ENCODE data around the gene CTAG2.
"Not testable (repeated sequence)": the region's sequence is repeated elsewhere in the genome, so short reads cannot be mapped to it uniquely, and the experiment has no call there.

CTAG2 gene

DNA sequence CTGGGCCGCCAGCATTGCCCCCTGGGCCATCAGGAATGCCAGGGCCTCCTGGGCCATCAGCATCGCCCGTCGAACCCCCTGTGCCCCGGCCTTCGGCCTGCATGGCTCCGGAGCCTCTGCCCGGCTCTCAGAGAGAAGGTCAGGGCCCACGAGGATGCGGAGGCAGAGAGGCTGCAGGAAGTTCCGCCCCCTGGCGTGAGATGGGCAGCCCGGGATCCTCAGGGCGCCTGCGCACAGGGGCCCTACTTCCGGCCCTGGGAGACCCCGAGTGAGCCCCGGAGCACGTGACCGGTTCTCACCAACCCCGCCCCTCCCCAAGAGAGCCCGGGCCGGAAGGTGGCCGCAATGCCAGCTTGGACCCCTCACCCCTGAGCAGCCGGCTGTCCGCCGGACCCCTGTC, at the start of gene CTAG2:
Gene CTAG2, minus strand, starts transcription at position 167 of the 400 bp plus-strand sequence. Its CDS starts 64 bp downstream, at position 103.
- DNase-seq = not testable (repeated sequence)

DNA sequence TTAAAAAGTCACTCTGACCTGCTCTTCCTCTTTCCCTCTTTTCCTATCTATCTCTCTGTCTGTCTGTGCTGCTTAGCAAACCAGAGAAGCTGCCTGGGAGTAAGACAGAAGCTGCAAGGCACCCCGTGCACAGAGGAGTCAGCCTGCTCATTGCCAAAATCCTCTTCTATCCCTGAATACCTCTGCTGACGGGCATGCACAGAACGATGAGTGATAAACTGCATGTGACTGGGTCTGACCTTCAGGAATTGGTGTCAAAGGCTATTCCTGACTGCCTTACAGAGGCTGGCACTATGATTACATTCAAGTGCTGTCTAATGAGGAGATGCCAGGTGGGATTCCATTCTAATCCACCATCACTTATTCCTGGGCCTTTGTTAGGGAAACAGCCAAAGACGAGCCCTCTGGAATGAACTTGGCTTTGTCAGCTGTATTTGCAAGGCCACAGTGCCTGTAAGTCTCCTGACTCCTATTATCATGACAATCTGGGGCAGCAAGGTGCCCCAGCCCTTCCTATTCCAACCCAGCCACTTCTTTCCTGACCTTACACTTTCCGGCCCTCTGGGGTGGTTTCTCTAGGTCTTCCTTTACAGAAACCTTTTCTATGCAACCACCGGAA, 45.4 kb upstream of the CTAG2 start:
- DNase-seq = no peak

DNA sequence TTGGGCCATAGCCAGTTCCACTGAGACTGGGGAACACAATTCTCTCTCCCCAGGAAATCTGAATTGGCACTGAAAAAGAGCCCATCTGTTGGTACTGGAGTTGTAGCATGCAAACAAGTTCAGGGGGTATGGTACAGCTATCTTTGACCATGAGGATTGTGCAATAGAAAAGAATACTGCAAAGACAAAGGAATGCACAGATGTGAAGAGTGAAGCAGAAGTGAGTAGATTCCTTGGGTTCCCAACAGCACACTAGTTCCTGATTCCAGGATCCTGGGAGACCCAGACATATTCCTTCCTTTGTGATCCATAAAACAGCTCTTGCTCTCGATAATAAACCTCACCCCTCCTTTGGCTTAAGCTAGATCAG, 43.3 kb upstream of the CTAG2 start:
- DNase-seq = no peak

DNA sequence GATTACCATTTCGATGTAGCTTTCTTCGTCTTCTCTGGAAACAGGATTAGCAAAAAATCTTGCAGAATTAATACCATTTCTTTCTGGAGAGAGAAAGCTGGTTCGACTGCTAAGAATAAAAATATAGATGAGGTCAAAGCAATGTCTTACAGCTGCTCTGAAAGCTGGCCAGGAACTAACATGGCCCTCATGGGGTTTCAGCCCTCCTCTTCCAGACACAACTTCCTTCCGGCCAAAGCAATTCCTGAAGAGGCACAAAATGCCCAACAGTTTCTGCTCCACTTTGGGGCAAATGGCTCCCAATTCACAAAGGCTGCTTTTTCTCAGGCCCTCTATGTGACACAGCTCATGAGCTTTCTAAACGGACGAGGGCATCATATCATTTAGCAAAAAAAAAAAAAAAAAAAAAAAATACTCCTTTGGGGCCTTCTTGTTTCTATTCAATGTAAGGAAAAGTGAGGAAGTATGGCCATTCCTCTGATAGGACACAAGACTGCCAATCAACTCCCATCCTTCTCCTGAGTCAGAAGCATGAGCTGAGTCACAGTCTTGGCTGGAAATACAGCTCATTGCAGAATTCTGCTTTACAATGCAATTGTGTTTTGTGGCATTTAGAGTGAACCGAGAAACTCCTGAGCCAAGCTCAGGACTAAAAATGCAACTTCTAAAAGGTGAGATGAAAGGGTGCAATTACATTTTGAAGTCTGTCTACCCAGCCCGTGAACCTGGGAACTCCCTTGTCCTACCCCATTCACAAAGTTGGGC, 42.7 kb upstream of the CTAG2 start:
- no peak for DNase-seq

DNA sequence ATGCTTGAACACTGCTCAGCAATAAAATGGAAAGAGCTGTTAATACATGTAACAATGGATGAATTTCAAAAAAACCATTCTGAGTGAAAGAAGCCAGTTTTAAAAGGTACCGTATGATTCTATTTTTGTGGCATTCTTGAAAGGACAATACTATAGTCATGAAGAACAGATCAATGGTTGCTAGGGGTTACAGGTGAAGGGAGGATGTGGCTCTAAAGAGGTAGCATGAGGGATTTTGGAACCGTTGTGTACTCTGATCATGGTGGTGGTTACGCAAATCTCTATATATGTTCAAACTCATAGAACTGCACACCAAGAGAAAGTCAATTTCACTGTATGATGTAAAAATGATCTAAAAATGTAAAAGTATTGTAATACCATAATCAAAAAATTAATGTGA, 40.0 kb upstream of the CTAG2 start:
- DNase-seq = no peak

DNA sequence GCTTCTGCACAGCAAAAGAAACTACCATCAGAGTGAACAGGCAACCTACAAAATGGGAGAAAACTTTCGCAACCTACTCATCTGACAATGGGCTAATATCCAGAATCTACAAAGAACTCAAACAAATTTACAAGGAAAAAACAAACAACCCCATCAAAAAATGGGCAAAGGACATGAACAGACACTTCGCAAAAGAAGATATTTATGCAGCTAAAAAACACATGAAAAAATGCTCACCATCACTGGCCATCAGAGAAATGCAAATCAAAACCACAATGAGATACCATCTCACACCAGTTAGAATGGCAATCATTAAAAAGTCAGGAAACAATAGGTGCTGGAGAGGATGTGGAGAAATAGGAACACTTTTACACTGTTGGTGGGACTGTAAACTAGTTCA, 37.1 kb upstream of the CTAG2 start:
- not testable (repeated sequence) for DNase-seq

DNA sequence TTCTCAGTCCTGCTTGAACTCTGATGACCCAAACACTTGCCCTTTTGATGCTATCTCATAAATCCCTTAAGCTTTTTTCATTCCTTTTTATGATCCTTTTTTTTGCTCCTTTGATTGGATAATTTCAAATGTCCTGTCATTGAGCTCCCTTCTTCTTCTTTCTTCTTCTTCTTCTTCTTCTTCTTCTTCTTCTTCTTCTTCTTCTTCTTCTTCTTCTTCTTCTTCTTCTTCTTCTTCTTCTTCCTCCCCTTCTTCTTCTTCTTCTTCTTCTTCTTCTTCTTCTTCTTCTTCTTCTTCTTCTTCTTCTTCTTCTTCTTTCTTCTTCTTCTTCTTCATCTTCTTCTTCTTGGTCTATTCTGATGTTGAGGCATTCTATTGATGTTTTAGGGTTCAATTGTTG, 18.7 kb upstream of the CTAG2 start:
- not testable (repeated sequence) for DNase-seq

DNA sequence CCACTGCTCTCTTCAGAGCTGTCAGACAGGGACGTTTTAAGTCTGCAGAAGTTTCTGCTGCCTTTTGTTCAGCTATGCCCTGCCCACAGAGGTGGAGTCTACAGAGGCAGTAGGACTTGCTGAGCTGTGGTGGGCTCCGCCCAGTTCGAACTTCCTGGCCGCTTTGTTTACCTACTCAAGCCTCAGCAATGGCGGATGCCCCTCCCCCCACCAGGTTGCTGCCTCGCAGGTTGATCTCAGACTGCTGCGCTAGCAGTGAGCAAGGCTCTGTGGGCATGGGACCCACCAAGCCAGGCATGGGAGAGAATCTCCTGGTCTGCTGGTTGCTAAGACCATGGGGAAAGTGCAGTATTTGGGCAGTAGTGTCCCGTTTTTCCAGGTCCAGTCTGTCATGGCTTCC, 17.5 kb upstream of the CTAG2 start:
- DNase-seq = not testable (repeated sequence)

DNA sequence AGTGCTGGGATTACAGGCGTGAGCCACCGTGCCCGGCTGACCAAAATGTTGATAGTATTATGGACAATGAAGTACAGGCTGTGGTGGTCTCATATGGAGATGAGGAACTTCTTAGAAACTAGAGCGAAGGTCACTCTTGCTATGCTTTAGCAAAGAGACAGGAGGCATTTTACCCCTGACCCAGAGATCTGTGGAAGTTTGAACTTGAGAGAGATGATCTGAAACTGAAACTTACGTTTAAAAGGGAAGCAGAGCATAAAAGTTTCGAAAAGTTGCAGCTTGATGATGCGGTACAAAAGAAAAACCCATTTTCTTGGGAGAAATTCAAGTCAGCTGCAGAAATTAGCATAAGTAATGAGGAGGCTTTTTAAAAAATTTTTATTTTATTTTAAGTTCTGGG, 8.5 kb upstream of the CTAG2 start:
- DNase-seq = no peak

DNA sequence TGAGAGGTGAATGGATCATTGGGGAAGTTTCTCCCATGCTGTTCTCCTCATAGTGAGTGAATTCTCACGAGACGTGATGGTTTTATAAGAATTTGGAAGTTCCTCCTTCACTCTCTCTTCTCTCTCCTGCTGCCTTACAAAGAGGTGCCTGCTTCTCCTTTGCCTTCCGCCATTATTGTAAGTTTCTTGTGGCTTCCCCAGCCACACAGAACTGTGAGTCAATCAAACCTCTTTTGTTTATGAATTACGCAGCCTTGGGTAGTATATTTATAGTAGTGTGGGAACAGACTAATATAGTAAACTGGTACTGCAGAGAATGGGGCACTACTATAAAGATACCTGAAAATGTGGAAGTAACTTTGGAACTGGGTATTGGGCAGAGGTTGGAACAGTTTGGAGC, 7.8 kb upstream of the CTAG2 start:
- no peak for DNase-seq

DNA sequence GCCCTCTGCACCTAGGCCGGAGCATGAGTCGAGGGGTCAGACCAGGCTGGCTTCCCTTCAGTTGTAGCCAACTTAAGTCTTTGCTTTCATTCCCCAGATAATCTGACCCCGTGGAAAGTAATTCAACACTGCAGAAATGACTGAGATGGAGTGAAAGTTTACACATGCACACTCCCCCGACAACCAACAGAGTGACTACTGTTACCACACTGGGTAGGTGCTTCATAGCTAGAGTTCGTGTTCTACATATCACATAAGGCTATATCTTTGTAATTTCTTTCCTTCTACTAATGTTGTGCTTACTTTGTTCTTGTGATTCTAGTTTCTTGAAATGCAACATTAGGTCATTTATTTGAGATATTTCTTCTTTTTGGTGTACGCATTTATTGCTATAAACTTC, 7.2 kb upstream of the CTAG2 start:
- DNase-seq = no peak

DNA sequence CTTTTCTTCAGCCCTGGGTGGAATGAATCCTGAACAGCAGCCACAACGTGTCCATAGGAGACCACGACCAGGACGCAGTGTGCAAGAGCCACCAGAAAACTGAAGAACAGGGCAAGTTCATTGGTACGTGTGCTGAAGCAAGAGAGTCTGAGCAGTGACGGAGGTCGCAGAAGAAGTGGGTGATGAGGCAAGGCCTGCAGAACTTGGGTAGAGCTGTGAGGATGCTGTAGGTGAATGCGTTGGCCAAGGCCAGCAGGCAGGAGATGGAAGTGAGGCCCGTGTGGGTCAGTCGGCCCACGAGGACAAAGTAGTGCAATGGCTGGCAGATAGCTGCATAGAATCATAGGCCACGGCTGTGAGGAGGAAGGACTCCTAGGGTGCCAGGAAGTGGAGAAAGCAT, 5.6 kb upstream of the CTAG2 start:
- no peak for DNase-seq

DNA sequence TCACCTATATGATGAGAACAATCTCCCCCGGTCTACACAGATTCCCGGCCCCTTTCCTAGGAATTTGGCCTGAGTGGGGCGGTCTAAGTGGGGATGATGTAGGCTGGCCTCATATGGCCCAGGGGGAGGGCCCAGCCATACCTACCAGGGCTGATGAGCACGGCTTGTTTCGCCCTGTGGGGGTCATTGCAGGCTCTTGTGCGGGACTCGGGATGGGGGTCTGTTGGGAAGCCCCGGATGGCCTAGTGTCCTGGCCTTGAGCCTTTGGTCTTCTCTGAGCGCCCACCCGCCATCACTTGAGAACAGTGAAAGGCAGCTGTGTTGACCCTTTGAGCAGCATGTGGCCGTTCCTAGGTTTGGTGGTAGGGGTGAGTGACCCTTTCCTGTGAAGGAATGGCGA, 4.8 kb upstream of the CTAG2 start:
- no peak for DNase-seq

DNA sequence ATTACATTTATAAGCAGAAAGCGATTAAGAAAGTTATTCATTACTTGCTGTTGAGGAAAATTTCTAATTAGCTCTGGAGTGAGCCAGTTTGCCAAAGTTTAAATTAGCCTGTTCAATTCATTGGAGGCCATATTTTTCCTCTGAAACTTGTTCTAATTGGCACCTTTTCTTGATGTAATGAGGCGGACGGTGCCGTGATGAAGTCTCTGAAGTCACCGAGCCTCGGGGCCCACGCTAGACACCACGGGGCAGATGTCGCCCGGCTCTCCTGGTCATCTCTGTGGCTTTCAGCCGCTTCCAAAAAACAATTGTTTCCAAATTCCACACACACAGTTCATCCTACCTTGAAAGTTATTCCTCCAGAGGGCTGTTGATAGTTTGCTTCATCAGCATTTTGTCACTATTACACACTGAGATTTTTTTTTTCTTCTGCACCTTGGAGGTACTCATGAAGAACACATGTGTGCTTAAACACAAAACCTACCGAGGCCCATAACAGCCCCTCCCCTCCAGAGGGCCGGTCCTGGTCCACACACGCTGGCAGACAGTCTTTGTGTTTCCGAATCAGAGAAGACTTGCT, 3.9 kb upstream of the CTAG2 start:
- DNase-seq = no peak

DNA sequence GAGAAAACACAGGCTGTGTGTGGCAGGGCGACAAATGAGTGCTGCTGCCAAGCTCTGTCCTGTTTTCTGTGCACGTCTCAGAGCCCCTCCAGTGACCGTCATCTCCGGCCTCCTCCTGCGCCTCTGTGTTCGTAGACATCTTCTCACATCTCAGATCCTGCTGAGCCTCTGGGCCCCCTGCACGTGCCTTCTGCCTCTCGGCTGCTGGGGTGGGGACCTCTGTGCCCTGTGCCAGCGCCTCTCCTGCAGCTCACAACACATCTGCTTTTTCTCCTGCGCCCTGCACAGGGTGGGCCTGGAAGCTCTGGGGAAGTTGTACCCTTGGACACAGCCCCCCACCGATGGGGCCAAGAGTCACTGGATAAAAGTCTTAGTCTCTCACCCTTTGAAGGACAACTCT, 2.4 kb upstream of the CTAG2 start:
- no peak for DNase-seq

DNA sequence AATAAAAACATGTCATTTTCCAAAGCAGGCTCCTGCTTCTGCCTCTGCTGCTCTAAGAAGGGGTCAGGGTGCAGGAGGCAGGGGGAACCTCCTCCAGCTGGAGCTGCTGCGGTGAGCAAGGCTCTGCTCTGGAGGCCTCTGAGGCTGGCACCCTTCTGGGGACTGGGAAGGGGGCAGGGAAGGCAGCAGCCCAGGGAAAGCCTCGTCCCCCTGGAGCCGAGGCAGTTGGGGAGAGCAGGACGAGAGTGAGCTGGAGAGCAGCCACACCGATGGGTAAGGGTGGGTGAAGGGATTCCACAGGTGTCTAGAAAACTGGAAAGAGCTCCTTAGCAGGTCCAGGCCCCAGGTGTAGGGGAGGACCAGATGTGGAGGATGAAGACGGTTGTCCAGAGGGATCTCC, 2.0 kb upstream of the CTAG2 start:
- no peak for DNase-seq

DNA sequence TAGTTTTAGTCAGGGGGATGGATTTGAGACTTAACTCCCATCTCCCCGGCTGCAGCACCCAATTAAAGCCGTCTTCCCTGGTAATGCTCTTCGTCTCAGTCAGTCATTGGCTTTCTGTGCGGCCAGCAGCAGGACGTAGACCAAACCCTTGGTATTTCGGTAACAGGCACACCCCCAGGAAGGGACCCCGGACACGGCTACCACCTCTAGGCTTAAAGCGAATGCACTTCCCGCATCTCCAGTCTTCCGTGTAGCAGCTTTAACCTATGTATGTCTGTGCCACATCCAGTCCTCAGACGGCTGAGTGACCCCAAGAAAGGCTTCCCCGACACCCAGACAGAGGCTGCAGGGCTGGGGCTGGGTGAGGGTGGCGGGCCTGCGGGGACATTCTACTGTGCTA, 1.5 kb upstream of the CTAG2 start:
- no peak for DNase-seq

DNA sequence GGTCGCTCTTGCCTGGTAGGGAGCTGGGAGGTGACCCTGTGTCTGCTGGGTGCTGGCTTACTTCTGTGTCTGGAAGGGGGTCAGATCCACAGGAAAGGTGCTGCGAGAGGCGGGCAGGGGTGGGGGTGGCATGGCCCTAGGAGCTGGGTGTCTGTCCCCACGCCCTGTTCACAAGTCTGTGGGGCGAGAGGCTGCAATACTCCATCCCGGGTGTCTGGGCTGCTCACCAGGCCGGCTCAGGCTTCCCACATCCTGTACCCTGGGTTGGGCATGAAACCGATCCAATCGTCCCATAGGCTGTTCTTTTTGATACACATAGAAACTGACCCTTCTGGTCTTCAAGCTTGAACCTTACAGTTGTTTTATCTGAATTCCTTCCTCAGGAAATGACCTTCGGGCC, 993 bp upstream of the CTAG2 start:
- no peak for DNase-seq

DNA sequence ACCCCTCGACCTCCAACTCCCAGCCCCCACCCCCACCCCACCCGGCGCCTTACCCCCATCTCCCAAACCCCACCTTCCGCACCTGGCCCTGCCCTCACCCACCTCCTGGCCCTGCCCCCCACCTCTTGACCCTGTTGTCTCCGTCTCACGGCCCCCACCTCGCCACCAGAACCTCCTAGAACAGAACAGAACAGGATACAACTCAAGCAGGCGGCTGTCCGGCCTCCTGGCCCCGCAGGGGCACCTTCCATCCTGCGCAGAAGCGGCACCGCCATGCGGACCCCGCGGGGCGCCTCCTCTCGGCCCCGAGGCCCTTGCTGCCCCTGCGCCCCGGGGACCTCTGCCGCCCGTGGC, 354 bp downstream of the CTAG2 start:
- DNase-seq = no peak

DNA sequence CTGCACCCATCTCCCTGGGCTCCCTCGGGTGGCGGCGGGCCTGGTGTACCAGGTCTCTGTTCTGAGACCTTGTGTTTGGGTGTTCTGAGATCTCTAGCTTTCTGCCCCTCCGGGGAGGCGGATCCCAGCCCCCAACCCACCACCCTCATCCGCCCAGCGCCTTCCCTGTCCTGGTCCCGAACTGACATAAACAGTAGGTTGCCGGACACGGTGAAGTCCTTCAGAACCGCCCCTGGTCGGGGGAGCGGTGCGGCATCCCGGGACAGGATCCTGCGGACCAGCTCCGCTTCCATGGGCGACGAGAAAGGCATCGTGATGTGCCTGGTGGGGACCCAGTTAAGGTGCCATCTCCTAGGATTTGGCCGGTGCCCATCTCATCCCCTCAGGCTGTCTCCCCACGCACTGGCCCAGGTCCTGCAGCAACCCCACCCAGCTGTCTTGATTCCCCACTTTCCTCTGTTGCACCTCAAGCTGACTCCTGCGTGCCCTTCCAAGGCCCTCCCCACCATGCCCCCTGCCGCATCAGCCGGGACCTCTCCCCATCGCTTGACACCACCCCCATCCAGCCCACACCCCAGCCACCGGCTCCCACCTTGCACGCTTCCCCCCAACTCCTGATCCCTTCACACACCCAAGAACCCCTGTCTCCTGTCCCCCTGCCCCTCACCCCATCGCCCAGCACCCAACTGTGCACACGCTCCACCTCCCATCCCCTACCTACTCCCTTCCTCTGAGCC, 900 bp downstream of the CTAG2 start:
- no peak for DNase-seq

DNA sequence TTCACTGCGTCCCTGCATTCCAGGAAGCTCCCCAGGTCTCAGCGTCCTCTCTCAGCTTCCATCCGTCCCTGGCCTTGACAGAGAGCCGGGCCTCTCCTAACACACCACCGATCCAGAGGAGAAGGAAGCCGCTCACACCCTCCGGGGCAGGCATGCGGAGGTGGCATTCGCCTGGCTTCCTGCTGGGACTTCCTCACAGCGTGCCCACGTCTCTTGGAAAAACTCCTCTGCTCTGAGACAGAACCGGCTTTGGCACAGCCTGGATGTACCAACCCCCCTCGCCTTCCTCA, 3.2 kb downstream of the CTAG2 start:
- DNase-seq = no peak

DNA sequence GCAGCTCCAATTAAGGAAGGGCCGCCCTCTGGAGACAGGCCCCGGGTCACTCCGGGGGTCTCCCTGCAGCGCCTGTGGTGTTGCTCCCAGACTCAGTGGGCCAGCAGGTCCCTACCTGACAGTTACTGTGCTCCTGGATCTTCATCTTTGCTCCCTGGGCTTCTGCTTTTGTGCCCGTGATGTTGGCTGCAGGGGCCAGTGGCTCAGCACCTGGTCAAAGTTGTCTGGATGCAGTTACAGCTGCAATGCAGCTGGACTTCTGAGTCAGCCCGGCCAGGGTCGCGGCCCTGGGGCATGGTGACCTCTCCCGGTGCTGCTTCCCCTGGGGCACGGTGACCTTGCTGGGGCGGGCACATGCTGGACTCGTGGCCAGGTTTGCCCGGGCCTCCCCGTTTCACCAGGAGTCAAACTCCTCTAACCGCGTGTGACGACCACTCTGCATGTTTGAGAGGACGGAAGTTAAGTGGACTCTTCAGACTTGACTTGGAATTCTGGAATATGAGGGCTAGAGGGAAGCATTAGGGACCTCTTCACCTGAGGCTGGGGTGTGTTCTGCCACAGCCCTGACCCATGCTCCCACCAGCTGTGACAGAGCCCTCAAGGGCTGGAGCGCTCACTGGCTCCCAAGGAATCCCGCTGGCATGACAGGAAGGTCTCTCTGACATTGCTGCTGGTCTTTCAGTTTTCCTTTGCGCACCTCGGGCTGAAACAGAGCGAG, 3.7 kb downstream of the CTAG2 start:
- DNase-seq = no peak

DNA sequence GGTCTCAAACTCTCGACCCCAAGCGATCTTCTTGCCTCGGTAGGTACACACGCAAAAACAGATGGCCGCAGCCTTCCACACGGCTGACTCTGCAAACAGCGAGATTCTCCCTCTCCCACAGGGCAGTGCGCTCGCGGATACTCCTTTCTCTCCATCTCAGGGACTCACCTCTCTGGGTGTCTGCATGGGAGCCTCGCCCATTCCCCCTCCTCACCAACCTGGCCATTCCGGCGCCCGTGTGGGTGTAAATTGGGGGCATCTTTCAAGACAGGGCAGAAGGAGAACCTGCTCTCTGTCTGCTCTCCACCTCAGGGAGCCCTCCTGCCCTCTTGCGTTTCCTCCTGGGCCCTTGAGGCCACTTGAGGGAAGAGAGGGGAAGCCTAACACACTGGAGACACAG, 4.4 kb downstream of the CTAG2 start:
- no peak for DNase-seq
